Osteoblast (primary cell): Measurements from ENCODE around the gene TAB2. TPM values are rescaled to one million over a fixed set of nuclear protein-coding genes. Genes with fewer than 3 reads are reported as not detected.

Experiments
- DNase-seq: peaks from one replicate; pipeline ENCODE4 v3.0.0; 2011; ENCODE audit warnings: low spot score, mixed read lengths; ENCODE audit not compliant: insufficient read length; ENCODE audit errors: missing footprints
- H2AFZ ChIP-seq: 2 replicates; pipeline ENCODE4 v1.6.0; 2011; ENCODE audit warnings: mild to moderate bottlenecking, low read length
- H3K27ac ChIP-seq: 2 replicates; pipeline ENCODE4 v1.5.1; 2011; ENCODE audit warnings: mild to moderate bottlenecking, low read depth, low read length, moderate library complexity
- H3K27me3 ChIP-seq: 2 replicates; pipeline ENCODE4 v1.6.0; 2012; ENCODE audit warnings: mild to moderate bottlenecking, control low read depth, inconsistent platforms, low read length, moderate library complexity; ENCODE audit not compliant: insufficient read depth
- H3K36me3 ChIP-seq: 2 replicates; pipeline ENCODE4 v1.5.1; 2011; ENCODE audit warnings: mild to moderate bottlenecking, low read length, control low read depth, moderate library complexity; ENCODE audit not compliant: insufficient read depth
- H3K4me1 ChIP-seq: 2 replicates; pipeline ENCODE4 v1.5.1; 2011; ENCODE audit warnings: mild to moderate bottlenecking, low read length, control low read depth, moderate library complexity; ENCODE audit not compliant: insufficient read depth
- H3K4me2 ChIP-seq: 2 replicates; pipeline ENCODE4 v1.6.0; 2011; ENCODE audit warnings: mild to moderate bottlenecking, low read length; ENCODE audit not compliant: insufficient read depth
- H3K4me3 ChIP-seq: fragments of 200-600 bp; sonication (generic); 3 replicates; pipeline ENCODE4 v1.5.1; 2012; ENCODE audit warnings: mild to moderate bottlenecking, low read length, inconsistent platforms; ENCODE audit not compliant: insufficient read depth
- H3K79me2 ChIP-seq: 2 replicates; pipeline ENCODE4 v1.6.0; 2012; ENCODE audit warnings: mild to moderate bottlenecking, low read length, control low read depth, inconsistent platforms; ENCODE audit not compliant: insufficient read depth
- H3K9me3 ChIP-seq: 2 replicates; pipeline ENCODE4 v1.5.1; 2011; ENCODE audit warnings: low read depth, low read length, control low read depth
- H4K20me1 ChIP-seq: 2 replicates; pipeline ENCODE4 v1.6.0; 2012; ENCODE audit warnings: mild to moderate bottlenecking, low read length, control low read depth; ENCODE audit not compliant: insufficient read depth
- CTCF ChIP-seq: IDR thresholded peaks from 2 replicates; pipeline ENCODE4 v1.5.1; 2011; ENCODE audit warnings: mild to moderate bottlenecking, low read depth, low read length, moderate library complexity; ENCODE audit errors: extremely low read depth
- total RNA-seq: library from RNA; depleted of rRNA; stranded (reverse); fragments of >200 nt; gene quantifications from 2 replicates; pipeline ENCODE4 v1.2.3, GENCODE V29; 2012

The TAB2 gene
- total RNA-seq, 1 donor, result 28.2 TPM

DNA sequence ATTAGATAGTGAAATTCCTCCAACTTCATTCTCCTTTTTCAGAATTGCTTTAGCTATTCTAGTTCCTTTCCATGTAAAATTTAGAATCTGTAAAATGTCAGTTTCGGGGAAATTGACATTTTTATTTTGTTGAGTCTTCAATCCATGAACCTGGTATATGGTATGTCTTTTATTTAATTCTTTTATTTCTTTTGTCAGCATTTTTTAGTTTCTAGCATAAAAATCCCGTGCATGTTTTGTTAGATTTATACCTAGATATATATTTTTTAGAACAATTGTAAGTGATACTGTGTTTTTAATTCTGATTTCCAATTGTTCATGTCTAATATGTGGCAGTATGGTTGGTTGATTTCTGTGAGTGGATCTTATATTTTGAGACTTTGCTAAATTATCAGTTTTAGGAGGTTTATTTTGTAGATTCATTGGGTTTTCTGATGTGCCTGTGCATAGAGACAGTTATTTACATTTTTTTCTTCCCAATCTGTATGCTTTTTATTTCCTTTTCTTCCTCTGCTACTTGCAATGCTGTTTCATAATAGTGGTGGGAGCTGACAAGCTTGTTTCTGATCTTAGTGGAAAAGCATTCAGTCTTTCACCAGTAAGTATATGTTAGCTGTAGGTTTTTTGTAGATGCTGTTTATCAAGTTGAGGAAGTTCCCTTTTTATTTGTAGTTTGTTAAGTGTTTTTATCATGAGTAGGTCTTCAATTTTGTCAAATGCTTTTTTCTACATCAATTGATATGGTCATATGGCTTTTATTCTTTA lies 13.7 kb downstream of the TAB2 start:
- no peaks in the 10 kb centered on the region for H3K9me3 ChIP-seq
- no peak for TF ChIP-seq CTCF
- peaks cover 40% of the 10 kb centered on the region for H3K4me1 ChIP-seq
- no peaks in the 10 kb centered on the region for H3K27me3 ChIP-seq
- peaks cover 86% of the 10 kb centered on the region for H4K20me1 ChIP-seq
- H3K36me3 ChIP-seq, result no peaks in the 10 kb centered on the region
- peaks cover 96% of the 10 kb centered on the region for H3K79me2 ChIP-seq
- DNase-seq, result no peak
- peak overlapping the region; percentile 6 for H3K27ac ChIP-seq
- H2AFZ ChIP-seq, result no peak overlapping the region
- no peak overlapping the region for H3K4me2 ChIP-seq
- H3K4me3 ChIP-seq, result no peak overlapping the region

DNA sequence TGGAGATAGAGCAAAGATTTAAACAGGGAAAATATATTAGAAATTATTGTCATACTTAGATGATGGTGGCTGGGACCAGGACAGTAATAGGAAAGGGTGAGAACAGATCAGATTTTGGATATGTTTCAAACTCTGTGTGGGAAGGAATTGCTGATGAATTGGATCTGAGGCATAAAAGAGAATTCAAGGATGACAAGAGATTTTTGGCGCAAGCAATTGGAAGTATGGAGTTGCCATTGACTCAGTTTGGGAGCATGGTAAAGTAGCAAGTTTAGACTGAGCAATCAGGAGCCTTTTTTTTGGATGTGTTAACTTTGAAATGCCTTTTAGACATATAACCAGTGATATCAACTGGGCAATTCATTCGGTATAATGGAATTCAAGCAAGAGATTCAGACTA lies 14.4 kb downstream of the TAB2 start:
- no peaks in the 10 kb centered on the region for H3K36me3 ChIP-seq
- H3K27ac ChIP-seq, result peak overlapping the region; percentile 6
- H3K4me3 ChIP-seq, result no peak overlapping the region
- H3K79me2 ChIP-seq, result peaks cover 96% of the 10 kb centered on the region
- DNase-seq, result no peak
- peaks cover 89% of the 10 kb centered on the region for H4K20me1 ChIP-seq
- H2AFZ ChIP-seq, result no peak overlapping the region
- peaks cover 46% of the 10 kb centered on the region for H3K4me1 ChIP-seq
- TF ChIP-seq CTCF, result no peak
- no peaks in the 10 kb centered on the region for H3K27me3 ChIP-seq
- no peak overlapping the region for H3K4me2 ChIP-seq
- no peaks in the 10 kb centered on the region for H3K9me3 ChIP-seq

DNA sequence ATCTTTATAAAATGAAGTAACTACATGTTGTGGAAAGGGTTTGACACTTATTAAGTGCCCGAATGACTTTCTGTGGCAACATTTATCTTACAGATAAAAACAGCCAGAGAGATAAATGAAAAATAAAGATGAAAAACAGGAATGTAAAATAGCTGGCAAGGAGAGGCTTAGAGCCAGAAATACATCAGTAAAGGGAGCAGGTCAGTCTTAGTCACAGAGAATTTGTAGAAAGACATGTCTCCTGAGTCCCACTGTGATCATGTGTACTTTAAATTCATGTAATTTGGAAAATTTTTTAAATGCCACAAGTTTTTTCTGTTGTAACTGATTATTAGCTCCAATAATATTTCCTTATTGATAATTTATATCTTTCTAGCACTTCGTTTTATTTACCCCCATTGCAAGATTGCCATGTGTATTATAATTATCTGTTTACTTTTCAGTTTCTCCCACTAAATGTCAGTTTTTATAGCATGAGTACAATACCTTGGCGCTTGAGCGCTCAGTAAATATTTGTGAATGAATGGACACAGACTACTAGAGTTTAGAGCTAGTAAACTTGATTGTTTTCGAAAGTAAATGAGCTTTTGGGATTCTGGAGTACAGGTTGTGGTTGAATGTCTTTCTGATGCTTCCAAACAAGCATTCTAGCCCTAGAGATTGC lies 15.2 kb downstream of the TAB2 start:
- no peak for DNase-seq
- Histone ChIP-seq H3K4me2 (peak overlapping the region; percentile 3), H3K36me3 (no peaks in the 10 kb centered on the region), H3K27ac (peak overlapping the region; percentile 6), H2AFZ (no peak overlapping the region), H3K4me1 (peaks cover 52% of the 10 kb centered on the region), H3K9me3 (no peaks in the 10 kb centered on the region), H4K20me1 (peaks cover 90% of the 10 kb centered on the region), H3K79me2 (peaks cover 96% of the 10 kb centered on the region), H3K4me3 (no peak overlapping the region), H3K27me3 (no peaks in the 10 kb centered on the region)
- no peak for TF ChIP-seq CTCF

GRCh38 chr6:149333266-149333620 lies 15.7 kb downstream of the TAB2 start:
- Histone ChIP-seq H2AFZ (no peak overlapping the region), H3K4me1 (peaks cover 52% of the 10 kb centered on the region), H3K36me3 (no peaks in the 10 kb centered on the region), H3K79me2 (peaks cover 96% of the 10 kb centered on the region), H3K4me3 (no peak overlapping the region), H3K9me3 (no peaks in the 10 kb centered on the region), H3K27me3 (no peaks in the 10 kb centered on the region), H3K27ac (no peak overlapping the region), H3K4me2 (no peak overlapping the region), H4K20me1 (peaks cover 89% of the 10 kb centered on the region)
- no peak for TF ChIP-seq CTCF
- no peak for DNase-seq
